ENCODE data around the gene CHRM4.

DNA sequence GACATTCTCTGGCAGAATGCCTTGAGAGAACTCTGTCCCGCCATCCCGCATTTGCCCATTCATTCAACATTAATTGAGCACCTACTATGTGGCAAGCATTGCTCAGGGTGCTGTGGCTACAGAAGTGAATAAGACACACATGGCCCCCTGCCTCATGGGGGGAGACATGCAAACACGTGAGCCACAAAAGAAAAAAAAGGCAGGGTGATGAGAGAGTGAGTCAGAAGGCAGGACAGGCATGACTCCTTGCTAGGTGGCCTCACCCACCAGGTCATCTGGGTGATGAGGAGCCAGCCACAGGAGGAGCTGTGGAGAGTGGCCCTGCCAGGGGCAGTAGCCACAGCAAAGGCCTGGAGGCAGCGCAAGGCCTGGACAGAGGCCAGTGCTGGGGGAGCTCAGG lies 4.9 kb downstream of the CHRM4 start:
- no peak for TF ChIP-seq POLR2AphosphoS5 (IDR thresholded peaks at IDR 0.05; ENCODE audit: low read depth, low read length)
- no peak for TF ChIP-seq POLR2A (IDR thresholded peaks at IDR 0.05; ENCODE audit: low read depth, low read length)
- TF ChIP-seq TAF1 (IDR thresholded peaks at IDR 0.05; ENCODE audit: low read depth, low read length) = no peak
- TF ChIP-seq SPI1 (IDR thresholded peaks at IDR 0.05; ENCODE audit: low read depth, low read length) = no peak
- TF ChIP-seq PAX5 (IDR thresholded peaks at IDR 0.05; ENCODE audit: insufficient read depth, low read length, severe bottlenecking) = no peak
- no peak for TF ChIP-seq POU2F2 (IDR thresholded peaks at IDR 0.05; ENCODE audit: low read depth, low read length)

All from GM12891 (cell line).